ENCODE data around the gene KCNS3.

DNA sequence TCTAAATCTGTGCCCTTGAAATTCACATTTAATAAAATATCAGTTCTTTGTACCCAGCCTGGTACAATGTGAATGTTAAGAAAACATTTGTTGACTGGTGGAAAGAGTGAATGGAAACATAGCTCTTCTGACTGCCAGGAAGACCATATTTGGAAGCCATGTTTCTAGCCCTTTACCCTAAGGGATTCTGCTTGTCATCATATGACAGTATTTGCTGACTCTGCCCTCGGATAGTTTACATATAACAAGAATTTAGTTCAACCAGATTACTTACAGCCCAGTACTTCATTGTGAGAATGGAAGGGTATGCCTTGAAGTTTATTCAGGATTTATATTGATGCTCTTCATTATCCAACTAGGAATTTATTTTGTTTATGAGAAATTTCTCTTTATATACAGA is 13.8 kb upstream of the KCNS3 start:
- TF ChIP-seq, protein P1, sequence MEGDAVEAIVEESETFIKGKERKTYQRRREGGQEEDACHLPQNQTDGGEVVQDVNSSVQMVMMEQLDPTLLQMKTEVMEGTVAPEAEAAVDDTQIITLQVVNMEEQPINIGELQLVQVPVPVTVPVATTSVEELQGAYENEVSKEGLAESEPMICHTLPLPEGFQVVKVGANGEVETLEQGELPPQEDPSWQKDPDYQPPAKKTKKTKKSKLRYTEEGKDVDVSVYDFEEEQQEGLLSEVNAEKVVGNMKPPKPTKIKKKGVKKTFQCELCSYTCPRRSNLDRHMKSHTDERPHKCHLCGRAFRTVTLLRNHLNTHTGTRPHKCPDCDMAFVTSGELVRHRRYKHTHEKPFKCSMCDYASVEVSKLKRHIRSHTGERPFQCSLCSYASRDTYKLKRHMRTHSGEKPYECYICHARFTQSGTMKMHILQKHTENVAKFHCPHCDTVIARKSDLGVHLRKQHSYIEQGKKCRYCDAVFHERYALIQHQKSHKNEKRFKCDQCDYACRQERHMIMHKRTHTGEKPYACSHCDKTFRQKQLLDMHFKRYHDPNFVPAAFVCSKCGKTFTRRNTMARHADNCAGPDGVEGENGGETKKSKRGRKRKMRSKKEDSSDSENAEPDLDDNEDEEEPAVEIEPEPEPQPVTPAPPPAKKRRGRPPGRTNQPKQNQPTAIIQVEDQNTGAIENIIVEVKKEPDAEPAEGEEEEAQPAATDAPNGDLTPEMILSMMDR (IDR thresholded peaks at IDR 0.05 in 8 of 11, conservative IDR thresholded peaks at IDR 0.05 in 3 of 11): no peak
- TF ChIP-seq POLR2A (IDR thresholded peaks at IDR 0.05) (no peak), POLR2AphosphoS5 (IDR thresholded peaks at IDR 0.05) (no peak)
